GM12801 (cell line): Measurements from ENCODE around the gene AP1B1.

Experiments used
- CTCF ChIP-seq: IDR thresholded peaks from one replicate; pipeline ENCODE4 v1.5.1; 2011; ENCODE audit warnings: control low read depth; ENCODE audit not compliant: insufficient read length; ENCODE audit errors: extremely low read depth

Gene AP1B1

GRCh38 chr22:29387921-29388758 is at the start of gene AP1B1:
Gene AP1B1, minus strand, starts transcription at chr22:29388570. Its CDS starts 21,327 bp downstream, at chr22:29367243.
- TF ChIP-seq CTCF, result no peak

GRCh38 chr22:29435236-29436136 is 47.1 kb upstream of the AP1B1 start:
- no peak for TF ChIP-seq CTCF

- TF ChIP-seq CTCF, result no peak
Observed at GRCh38 chr22:29434288-29434687, 45.9 kb upstream of the AP1B1 start.

- no peak for TF ChIP-seq CTCF
Observed at GRCh38 chr22:29433856-29434255, 45.5 kb upstream of the AP1B1 start.

GRCh38 chr22:29431986-29432385 is 43.6 kb upstream of the AP1B1 start:
- no peak for TF ChIP-seq CTCF

- no peak for TF ChIP-seq CTCF
Observed at GRCh38 chr22:29427176-29427760, 38.9 kb upstream of the AP1B1 start.

- TF ChIP-seq CTCF, result no peak
Observed at GRCh38 chr22:29426476-29426875, 38.1 kb upstream of the AP1B1 start.
